ENCODE data around the gene ANKRD7. TPM values are rescaled to one million over a fixed set of nuclear protein-coding genes. Genes with fewer than 3 reads are reported as not detected.

The ANKRD7 gene, protein sequence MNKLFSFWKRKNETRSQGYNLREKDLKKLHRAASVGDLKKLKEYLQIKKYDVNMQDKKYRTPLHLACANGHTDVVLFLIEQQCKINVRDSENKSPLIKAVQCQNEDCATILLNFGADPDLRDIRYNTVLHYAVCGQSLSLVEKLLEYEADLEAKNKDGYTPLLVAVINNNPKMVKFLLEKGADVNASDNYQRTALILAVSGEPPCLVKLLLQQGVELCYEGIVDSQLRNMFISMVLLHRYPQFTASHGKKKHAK
- total RNA-seq: 0.34 and 0.85 TPM in 2 replicates

DNA sequence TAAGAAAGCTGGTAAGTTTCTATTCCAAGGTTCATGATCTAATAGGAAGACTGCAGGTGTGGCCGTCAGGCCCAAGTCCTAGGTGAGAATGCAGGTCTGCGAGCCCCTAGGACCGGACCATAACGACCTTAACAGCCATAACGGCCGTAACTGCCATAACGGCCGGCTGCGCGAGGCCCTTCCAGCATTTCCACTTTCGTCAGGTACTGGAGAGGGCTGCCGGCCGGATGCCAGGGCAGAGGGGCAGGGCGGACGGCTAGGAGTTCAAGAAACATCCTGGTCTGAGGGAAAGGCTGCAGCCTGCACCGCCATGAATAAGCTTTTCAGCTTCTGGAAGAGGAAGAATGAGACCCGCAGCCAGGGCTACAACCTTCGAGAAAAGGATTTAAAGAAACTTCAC is at the start of gene ANKRD7:
TSS of gene ANKRD7 (plus strand) at position 184 of the 400 bp plus-strand sequence. CDS start at position 311, 127 bp downstream.

GRCh38 chr7:118183786-118184564 is 40.5 kb upstream of the ANKRD7 start, which contains the start of gene LSM8:
LSM8 (plus strand) TSS chr7:118184164; CDS start chr7:118184224, 60 bp downstream.

Other genes with a start within 250 kb of the ANKRD7 start
- 31.1 and 34.5 TPM in 2 replicates for gene LSM8, start 40.5 kb upstream of the ANKRD7 start, total RNA-seq